T-helper 2 cell (primary cell): ENCODE data around the gene SCGB1D1.

Source experiments
- DNase-seq, 5 experiments: peaks; one replicate each; pipeline versions ENCODE4 v3.0.0 to v3.0.0-alpha.2; 2012 to 2022
- total RNA-seq, 2 donors: gene quantifications; one replicate each; lab custom pipeline; 2026; lab: John Stamatoyannopoulos, UW

SCGB1D1 gene, protein sequence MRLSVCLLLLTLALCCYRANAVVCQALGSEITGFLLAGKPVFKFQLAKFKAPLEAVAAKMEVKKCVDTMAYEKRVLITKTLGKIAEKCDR
- 0 reads per million in 2 donors for total RNA-seq

DNA sequence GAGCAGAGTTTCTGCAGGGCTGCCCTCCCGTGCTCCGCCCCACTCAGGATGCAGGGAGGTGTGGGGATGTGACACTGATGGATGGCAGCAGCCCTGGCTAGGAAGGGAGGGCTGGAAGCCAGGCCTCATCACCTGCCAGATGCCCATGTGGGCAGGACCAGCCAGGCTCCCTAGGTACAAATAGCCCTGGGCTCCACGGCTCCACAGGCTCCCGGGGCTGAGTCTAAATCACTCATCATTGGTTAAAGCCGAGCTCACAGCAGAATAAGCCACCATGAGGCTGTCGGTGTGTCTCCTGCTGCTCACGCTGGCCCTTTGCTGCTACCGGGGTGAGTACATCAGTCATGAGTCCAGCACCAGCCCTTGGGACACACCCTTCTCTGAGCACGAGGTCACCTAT, at the start of gene SCGB1D1:
TSS of gene SCGB1D1 (plus strand) at position 206 of the 400 bp plus-strand sequence. CDS start at position 275, 69 bp downstream.
- no peak for DNase-seq

DNA sequence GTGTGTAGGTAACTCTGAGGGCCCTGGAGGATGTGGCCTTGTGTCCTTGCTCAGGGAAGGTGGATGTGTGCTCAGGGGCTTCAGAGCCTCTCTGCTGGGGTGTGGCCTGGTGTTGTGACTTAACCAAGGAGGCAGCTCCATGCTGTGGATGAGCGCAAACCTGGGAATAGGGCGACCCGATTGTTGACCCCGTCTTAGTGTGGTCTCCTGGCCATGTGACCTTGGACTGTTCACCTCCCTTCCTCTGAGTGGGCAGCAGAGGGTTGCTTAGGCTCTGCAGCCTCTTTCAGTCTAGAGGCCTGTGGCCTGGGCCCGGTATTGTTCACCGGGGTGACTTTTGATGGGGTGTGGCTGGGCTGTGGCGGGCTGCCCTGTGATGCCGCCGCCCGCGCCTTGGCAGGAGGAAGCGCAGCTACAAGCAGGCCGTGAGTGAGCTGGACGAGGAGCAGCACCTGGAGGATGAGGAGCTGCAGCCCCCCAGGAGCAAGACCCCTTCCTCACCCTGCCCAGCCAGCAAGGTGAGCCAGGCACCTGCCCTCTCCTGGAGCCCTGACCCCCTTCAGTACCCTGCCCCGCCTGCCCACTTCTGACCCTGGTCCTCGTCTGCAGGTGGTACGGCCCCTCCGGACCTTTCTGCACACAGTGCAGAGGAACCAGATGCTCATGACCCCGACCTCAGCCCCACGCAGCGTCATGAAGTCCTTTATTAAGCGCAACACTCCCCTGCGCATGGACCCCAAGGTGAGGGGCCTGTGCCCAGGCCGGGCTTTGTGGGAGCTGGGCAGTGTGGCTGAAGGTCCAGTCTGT, 49.5 kb upstream of the SCGB1D1 start:
- DNase-seq, result no peak

DNA sequence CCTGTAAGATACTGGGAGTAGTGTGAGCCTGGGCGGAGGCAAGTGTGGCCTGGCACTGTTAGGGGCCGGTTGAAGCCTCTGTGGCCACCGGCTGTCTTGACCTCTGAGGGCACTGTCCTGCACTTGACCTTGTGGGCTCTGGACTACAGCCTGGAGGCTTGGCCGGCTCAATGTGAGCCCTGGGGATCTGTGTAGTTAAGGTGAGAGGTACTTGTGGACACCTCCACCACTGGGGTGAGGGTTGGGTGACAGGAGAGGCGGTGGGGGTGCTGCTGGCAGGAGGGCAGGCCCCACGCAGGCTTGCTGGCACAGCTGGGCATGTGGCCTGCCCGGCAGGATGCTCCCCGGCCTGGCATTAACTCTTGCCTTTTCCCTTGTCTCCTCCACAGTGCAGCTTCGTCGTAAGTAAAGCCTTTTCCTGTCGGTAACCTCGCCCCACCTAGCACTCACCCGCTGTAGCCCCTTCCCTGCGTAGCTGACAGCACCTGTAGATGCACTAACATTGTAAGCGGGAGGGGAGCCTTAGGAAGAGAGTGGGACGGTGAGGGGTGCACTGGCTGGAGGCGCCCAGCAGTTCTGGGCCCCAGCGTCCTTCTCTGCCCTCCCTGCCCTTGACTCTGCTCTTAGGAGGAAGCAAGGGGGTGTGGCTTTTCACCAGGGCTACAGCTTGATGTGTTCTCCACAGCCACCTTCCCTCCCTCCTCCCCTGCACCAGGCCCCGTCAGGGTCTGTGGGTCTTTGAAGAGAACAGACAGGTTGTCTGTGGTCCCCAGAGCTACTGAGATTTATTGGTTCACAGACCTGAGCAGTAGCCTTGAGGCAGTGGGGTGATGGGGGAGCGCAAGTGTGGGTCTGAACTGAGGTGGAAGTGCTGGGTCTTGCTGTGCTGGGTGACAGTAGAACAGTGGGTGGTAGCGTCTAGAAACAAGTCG, 48.6 kb upstream of the SCGB1D1 start:
- no peak for DNase-seq

DNA sequence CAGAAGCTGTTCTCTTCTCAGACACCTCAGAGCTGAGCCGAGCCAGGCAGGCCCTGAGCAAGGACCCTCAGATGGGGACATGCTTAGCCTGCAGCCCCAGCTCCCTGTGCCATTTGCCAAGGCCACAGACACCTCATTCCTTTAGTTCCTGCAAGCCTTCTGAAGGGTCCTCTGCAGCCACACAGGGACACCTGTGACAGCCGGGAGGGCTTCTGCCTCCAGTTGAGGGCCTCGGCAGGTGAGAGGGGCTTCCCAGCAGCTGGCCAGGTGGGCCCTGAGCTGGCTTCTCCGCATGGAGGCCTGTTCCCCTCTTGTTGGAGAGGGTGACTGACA, 48.0 kb upstream of the SCGB1D1 start:
- no peak for DNase-seq

DNA sequence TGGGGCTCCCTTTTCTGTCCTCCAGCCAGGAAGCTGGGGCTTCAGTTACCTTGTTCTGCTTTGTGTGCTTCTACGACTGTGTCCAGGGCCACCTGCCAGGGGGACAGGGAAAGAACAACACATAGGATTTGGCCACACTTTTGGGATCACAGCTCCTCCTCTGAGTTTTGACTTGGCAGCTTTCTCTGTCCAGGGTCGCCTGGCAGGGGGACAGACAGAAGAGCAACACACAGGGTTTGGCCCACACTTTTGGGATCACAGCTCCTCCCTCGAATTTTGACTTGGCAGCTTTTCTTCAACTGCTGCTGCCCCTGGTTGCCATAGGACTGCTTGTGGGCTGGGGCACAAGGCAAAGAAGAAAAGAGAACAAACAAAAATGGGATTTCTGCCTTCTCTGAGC, 47.1 kb upstream of the SCGB1D1 start:
- DNase-seq, result no peak

DNA sequence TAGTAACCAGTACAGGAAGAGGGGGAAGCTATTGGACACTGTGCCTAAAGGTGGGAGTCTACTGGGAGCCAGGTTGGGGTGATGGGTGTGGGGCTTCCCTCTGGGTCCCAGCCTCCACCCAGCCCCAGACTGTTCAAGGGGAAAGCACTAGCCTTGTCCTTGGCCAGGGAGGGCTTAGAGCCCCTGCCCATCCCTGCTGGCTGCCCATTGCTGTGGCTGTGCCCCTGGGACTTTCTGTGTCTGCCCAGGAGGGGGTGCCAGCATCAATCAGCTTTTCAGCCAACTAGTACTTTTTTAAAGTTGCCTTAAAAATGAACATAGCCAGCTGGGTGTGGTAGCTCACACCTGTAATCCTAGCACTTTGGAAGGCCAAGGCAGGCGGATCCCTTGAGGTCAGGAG, 46.3 kb upstream of the SCGB1D1 start:
- DNase-seq, result no peak

DNA sequence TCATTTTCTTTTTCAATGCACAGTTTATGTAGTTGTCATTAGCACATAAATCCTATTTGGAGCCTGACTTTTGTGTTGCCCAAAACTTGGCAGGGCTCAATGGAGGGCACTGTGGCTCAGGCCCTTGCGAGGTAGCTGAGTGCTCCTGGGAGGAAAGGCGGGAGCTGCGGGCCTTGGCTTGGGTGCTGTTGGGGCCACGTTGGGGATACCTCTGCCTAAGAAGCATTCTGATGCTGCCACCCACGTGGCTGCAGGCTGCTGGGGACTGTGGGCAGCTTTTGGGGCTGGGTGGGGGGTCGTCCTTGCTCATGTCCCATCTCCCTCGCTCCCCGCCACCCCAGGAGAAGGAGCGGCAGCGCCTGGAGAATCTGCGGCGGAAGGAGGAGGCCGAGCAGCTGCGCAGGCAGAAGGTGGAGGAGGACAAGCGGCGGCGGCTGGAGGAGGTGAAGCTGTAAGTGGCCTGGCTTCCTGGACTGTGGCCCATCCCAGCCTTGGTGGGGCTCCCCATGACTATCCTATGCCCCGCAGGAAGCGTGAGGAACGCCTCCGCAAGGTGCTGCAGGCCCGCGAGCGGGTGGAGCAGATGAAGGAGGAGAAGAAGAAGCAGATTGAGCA, 45.3 kb upstream of the SCGB1D1 start:
- DNase-seq, result no peak

DNA sequence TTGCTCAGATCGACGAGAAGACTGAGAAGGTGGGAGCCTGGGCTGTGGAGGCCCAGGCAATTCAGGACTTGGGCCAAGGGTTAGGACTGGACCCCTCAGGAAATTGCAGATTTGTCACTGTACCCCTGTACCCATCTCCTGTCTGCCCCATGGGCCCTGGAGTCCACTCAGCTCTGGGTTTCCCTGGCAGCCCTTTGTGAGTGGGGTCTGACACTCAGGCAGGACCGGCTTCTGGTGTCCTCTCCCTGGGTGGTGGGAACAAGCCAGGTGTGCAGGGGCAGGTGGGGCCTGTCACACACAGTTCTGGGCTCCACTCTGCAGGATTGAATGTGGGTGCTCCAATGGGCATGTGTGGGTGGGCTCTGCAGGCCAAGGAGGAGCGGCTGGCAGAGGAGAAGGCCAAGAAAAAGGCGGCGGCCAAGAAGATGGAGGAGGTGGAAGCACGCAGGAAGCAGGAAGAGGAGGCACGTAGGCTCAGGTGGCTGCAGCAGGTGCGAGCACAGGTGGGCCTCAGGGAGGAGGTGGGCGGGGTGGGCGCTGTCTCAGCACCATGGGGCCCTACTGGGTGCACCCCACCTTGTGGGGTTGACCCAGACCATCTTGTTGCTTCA, 44.6 kb upstream of the SCGB1D1 start:
- DNase-seq, result no peak

DNA sequence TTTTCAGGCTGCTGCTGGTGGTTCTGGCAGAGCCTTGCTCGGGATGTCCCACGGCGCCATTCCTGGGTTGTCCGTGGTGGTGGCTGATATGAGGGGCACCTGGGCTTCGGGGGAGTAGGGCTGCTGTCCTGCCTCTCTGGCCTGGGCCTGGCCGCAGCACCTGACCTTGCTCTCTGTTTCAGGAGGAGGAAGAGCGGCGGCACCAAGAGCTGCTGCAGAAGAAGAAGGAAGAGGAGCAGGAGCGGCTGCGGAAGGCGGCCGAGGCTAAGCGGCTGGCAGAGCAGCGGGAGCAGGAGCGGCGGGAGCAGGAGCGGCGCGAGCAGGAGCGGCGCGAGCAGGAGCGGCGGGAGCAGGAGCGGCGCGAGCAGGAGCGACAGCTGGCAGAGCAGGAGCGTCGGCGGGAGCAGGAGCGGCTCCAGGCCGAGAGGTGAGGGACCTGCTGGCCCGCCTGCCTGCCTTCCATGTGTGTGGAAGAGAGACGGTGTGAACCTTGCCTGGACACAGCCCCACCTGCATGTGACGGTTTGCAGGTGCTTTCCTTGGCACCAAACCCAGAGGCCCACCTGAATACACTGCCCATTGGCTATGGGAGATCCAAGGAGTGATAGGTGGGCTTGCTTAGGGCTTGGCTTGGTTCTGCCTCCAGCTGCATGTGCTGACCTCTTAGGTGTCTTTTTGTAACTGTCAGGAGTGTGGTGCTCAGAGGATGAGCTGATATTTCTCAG, 43.4 kb upstream of the SCGB1D1 start:
- DNase-seq, result no peak

DNA sequence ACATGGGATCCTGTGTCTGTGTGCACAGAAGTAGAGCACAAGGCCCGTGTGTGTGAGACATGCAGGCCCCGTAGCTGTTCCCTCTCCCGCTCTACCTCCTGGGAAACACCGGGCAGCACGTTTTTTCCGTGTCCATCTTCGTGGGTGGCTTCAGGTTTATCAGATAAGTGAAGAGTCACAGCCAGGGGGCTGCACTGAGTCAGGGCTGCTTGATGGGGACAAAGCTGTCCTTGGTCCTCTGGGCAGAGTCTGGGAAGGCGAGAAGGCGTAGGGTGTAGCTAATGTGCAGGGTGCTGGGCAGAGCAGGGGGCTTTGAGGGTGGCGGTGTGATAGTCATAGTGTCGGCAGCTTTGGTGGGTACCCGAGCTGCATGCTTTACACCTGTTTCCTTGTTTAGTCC, 42.5 kb upstream of the SCGB1D1 start:
- no peak for DNase-seq

DNA sequence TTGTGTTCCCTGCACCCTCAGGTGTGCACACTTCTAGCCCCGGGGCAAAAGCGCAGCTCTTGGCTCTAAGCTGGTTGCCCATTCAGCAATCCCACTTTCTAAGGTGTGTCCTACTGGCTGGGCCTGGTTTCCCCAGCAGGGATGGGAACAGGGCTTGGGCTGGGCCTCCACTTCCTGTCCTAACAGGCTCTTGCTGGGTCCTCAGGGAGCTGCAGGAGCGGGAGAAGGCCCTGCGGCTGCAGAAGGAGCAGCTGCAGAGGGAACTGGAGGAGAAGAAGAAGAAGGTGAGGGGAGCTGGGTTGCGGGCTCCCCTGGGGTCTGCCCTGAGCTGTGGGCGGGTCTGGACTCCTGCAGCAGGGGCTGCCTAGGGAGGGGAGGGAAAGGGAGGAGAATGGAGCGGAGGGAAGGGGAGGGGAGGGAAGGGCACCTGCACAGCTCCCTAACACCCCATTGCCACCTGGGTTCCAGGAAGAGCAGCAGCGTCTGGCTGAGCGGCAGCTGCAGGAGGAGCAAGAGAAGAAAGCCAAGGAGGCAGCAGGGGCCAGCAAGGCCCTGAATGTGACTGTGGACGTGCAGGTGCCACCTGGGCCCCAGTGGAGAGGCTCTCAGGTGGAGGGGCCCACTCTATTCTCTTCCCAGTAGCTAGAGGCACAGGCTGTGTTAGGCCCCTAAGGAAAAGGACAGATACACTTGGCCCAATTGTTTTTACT, 41.6 kb upstream of the SCGB1D1 start:
- no peak for DNase-seq

DNA sequence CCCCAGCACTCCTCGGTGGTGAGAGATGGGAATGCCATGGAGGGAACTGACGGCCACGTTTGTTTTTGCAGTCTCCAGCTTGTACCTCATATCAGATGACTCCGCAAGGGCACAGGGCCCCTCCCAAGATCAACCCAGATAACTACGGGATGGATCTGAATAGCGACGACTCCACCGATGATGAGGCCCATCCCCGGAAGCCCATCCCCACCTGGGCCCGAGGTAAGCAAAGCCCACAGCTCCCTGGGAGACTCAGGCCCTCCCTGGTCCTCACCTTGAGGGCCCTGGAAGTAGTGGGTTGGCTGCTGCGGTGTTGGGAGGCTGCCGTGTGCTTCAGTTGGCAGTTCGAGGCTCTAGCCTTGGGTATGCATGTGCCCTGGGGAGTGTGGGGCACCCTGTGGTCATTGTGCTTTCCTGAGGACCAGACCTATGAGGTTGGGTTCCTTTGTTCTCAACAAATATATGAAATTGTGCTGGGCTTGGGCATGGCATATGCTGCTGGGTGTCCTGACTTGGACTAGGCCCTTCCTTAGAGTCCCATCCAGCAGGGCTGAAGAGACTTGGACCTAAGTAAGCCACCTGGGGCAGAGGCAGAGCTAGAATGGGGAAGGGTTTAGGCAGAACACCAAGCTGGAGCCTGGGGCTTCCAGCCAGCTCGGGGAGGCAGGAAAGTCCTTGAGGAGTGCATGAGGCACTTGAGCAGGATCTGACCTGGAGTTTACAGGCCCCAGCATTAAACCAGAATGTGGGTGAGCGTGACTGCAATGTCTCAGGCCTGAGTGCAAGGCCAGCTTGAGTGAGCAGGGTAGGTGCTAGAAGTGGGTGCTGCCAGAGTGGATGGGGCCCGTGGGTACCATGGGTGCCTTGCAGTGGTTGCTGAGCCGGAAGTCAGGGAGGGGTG, 39.8 kb upstream of the SCGB1D1 start:
- DNase-seq, result no peak

DNA sequence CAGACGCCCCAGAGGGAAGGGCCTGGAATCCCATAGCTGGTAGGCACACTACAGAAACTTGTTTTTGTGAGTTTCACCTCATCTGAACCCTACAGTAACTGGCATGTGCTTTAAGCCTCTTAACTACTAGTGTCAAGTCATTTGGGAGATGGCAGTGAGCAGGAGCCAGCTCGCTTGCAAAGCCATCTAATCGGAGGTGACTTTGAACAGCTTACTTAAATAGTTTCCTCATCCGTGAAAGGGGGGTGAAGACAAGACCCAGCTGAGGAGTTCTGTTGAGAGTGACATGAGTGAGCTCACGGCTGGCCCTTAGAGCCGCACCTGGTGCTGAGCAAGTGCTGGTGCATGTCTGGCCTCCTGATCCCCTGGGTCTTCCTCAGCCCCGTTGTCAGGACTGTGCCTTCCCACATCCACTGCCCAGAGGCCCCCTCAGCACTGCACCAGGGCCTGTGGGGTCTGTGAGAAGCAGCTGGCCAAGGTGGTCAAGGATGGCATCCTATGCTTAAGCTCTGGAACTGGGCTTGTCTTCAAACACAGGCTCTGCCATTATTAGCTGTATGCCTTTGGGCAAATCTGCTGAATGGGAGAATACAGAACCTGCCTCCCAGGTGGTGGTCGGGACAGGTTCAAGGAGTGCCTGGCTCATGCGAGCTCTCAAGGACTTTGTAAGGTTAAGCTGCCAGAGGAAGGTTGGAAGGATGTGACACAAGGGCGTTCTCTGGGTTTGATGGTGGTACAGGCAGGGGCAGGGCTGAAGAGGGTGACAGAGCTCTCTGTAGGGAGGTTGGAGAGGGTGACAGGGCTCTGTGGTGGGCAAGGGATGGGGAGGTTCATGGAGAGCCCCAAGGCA, 38.9 kb upstream of the SCGB1D1 start:
- DNase-seq, result no peak

DNA sequence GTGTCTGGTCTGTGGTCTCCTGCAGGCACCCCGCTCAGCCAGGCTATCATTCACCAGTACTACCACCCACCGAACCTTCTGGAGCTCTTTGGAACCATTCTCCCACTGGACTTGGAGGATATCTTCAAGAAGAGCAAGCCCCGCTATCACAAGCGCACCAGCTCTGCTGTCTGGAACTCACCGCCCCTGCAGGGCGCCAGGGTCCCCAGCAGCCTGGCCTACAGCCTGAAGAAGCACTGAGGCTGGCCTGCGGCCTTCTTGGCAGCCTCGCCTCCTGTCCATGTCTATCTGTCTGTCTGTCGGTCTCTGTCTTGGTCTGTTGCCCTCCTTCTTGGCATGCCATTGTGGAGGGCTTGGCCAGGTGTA, 38.3 kb upstream of the SCGB1D1 start:
- no peak for DNase-seq

DNA sequence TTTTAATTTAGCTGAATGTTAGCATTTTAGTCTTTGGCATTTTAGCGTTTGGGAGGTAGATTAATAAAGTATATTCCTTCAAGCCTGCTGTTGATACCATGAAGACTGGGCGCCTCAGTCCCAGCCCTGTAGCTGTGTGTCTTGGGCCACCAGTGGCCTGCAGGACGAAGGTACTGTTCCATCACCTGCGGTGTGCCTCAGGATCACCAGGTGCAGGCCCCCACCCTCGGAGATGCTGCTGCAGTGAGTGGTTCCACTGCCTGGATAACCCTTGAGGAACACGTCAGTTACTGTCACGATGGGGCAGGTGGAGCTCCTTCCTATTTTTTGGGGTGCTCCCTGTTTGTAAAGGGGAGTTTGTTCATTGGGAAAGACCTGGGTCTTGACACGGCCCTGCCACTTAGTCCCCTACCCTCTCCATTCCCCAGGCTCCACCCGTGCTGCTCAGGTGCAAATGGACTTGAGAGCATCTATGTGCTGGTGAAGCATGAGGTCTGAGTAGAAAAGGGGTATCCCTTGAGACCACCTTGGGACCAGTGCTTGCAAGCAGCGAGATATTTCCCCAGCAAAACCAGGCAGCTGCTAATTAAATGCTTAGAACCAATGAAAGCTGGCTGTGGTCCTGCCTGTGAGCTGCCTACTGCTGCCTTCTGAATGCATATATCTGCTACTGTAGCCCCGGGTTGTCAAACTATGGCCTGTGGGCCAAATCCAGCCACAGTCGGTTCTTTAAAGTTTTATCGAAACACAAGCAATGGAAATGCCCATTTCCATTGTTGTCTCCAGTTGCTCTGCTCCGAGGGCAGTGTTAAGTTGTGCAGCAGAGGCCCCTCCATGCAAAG, 37.5 kb upstream of the SCGB1D1 start:
- no peak for DNase-seq

DNA sequence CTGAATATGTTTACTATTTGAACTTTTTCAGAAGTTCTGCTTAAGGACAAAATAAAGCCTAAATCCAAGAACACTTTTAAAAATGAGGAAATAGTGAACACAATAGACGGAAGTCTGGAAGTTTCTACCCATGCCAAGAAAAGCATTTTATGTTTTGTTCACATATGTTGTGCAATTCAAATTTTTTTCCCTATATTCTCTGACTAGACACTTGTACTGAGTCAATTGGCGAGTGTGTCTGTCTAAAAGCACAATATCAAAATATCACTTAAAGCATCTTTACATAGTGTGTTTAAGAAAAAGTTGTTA, 37.0 kb upstream of the SCGB1D1 start:
- no peak for DNase-seq

DNA sequence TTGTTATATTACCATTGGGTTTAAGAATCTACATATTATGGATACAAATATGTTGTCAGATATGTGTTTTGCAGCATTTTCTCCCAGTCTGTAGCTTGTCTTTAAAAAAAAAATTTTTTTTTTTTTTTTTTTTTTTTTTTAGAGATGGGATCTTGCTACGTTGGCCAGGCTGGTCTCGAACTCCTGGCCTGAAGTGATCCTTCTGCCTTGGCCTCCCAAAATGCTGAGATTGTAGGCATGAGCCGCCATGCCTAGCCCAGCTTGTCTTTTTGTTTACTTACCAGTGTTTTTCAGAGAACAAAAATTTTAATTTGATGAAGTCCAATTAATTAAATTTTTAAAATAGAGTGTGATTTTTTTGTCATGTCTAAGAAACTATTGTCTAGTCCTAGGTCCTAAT, 36.4 kb upstream of the SCGB1D1 start:
- DNase-seq, result no peak

DNA sequence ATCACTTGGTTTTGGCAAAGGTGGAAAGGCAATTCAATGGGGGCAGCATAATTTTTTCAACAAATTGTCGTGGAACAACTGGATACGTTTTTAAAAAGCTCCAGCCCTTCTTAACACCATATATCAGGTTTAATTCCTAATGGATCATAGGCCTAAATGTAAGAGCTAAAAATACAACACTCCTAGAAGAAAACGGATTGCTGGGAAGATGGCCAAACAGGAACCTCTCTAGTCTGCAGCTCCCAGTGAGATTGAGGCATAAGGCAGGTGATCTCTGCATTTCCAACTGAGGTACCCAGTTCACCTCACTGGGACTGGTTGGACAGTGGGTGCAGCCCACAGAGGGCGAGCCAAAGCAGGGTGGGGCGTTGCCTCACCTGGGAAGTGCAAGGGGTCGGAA, 32.4 kb upstream of the SCGB1D1 start:
- no peak for DNase-seq

DNA sequence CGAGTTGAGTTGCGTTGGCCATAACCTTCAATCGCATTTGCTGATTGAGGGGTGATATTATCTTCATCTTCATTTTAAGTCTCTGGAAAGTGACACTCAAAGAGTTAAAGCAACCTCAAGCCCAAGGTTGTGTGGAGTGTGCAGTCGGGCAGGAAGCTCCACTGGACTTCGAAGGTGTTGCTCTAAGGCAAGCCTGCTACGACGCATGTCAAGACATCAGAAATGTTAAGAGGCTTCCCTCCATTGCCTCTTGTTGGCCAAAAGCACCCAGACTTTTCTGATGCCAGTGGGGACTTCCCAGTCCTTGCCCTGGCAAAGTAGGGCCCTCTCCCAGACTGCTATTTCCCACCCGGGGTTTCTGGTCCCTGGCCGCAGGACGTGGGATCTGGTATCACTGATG, 23.6 kb upstream of the SCGB1D1 start:
- no peak for DNase-seq
